GM12865 (cell line): ENCODE data around the gene UAP1L1.

Experiments used
- DNase-seq: peaks from one replicate; pipeline ENCODE4 v3.0.0; 2010; ENCODE audit warnings: low read depth
- H3K4me3 ChIP-seq: 2 replicates; pipeline ENCODE4 v1.5.1; 2011; ENCODE audit warnings: mild to moderate bottlenecking, low read depth, low read length, control low read depth
- TF ChIP-seq, protein P1 (sequence below): IDR thresholded peaks from 2 replicates; pipeline ENCODE4 v1.5.1; 2011; ENCODE audit warnings: low read length, control low read depth, low read depth, inconsistent platforms; ENCODE audit not compliant: insufficient read depth; ENCODE audit errors: missing control alignments

UAP1L1 gene

DNA sequence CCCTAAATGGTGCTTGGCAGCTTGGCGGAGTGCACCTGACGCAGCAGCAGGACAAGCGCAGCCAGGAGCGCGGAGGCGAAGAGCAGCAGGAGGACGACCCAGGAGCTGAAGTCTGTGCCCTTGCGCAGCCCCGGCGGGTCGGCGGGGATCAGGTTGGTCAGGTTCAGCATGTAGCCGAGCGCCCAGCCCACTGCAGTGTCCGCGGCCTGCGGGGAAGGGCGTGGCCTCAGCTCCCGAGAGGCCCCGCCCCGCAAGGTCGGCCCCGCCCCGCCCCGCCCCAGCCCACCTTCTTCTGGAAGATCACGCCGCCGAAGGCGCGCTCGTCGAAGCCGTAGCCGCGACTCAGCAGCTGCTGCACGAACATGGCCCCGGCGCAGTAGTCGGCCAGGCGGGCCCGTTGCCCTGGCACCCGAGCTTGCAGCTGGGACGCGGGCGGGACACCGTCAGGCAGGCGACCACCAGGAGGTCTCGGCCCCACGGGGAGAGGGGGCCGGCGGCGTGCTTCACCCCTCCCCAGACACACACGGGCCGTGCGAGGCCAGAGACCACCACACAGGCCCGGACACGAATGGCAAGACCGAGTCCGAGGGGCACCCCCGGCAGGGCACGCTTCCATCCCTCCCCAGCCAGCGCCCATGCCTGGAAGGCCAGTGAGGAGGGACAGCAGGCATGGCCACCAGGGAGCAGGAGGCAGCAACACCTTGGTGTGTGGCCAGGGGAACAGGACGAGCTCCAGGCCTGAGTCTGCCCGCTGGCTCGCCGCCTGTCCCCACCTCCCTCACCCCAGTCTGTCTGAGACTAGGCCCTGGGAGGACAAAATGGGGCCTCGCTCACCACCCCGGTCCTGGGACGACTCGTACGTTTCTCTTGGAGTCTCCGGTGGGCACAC lies 28.4 kb upstream of the UAP1L1 start:
- DNase-seq, result no peak
- TF ChIP-seq, protein P1, sequence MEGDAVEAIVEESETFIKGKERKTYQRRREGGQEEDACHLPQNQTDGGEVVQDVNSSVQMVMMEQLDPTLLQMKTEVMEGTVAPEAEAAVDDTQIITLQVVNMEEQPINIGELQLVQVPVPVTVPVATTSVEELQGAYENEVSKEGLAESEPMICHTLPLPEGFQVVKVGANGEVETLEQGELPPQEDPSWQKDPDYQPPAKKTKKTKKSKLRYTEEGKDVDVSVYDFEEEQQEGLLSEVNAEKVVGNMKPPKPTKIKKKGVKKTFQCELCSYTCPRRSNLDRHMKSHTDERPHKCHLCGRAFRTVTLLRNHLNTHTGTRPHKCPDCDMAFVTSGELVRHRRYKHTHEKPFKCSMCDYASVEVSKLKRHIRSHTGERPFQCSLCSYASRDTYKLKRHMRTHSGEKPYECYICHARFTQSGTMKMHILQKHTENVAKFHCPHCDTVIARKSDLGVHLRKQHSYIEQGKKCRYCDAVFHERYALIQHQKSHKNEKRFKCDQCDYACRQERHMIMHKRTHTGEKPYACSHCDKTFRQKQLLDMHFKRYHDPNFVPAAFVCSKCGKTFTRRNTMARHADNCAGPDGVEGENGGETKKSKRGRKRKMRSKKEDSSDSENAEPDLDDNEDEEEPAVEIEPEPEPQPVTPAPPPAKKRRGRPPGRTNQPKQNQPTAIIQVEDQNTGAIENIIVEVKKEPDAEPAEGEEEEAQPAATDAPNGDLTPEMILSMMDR, result no peak
- H3K4me3 ChIP-seq, result no peak overlapping the region

DNA sequence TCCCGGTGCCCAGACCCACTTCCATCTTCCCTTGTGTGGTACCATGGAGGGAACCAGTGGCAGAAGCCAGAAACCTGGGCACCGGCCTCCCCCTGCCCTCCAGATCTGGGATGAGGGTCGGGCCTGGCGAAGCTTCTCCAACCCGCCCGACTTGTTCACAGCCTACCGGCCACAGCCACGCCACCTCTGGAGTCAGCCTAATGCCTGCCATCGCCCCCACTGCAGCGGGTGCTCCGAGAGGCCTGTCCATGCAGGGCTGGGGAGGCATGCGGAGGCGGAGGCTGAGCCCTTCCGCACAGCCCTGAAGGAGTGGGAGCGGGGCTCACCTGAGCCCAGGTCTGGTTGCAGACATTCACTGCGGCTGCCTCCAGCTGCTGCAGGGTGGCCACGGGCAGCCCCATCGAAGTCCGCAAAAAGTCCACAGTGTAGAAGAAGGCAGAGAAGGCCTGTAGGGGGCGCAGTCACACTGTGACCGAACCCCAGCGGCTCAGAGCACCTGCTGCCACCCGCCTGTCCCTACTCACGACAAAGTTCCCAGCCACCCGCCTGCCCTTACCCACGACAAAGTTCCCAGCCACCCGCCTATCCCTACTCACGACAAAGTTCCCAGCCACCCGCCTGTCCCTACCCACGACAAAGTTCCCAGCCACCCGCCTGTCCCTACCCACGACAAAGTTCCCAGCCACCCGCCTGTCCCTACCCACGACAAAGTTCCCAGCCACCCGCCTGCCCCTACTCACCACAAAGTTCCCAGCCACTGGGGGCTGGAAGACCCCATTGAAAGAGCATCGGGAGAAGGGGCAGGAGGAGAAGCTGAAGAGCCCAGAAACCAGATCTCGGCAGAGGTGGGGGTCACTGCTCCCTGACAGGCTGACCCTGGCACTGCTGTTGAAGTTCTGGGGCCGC lies 27.5 kb upstream of the UAP1L1 start:
- TF ChIP-seq, protein P1, result peak; percentile 59
- peak; percentile 65 for DNase-seq
- no peak overlapping the region for H3K4me3 ChIP-seq

DNA sequence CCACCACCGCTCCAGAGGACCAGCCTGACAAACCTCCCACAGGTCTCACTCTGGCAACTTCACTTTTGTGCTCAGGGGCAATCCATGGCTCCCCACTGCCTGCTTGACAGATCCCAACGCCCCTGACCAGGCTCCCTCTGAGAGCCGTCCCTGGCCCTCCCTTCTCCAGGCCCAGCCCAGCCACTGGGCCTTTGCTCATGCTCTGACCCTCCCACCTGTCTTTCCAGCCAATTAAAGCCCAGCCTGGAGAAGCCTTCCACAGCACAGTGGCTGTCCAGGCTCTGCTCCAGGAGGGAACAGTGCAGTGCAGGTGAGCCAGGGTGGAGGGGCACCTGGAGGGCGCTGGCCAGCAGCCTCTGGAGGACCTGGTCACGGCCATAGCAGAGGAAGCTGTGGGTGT lies 26.7 kb upstream of the UAP1L1 start:
- H3K4me3 ChIP-seq, result no peak overlapping the region
- TF ChIP-seq, protein P1, result no peak
- DNase-seq, result no peak

DNA sequence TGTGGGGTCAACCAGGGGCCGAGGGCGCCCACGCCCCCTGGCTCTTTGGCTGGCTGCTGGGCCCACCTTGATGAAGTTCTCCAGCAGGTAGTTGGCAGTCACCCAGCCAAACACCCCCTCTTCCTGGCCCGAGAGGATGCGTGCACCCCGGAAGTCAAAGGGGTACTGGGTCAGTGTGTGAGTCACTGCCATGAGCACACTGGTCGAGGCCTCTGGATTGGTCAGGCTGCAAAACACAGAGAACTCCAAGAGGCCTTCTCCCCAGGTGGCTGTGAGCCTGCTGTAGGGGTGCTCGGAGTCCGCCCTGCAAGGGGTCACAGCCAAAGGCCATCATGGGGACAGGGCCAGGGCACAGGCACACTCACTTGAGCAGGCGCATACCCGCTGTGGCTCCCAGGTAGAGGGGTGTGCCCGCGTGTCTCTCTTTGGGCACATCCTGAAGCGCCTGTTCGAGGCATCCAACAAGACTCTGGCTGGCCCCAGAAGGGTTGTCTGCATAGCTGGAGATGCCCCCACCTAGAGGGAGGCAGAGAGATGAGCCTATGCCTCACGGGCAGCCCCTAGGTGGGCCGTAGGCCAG lies 26.1 kb upstream of the UAP1L1 start:
- H3K4me3 ChIP-seq, result no peak overlapping the region
- DNase-seq, result no peak
- TF ChIP-seq, protein P1, result no peak

DNA sequence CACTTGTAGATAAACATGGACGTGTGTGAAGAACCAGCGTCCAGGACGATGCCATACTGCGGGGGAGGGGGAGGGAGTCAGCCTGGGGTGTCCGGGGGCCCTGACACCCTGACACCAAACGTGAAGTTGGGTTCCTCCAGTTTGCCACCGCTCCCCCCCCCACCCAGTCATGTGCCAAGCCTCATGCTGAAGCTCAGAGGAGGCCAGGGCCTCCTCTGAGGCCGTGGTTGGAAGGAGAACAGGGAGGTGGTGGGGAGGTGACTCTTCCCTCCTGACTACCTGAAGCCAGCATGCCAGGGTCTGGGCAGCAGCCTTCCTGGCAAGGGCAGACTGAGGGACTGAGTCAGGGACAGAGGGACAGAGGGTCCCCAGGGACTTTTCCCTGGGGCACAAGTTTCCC lies 25.0 kb upstream of the UAP1L1 start:
- H3K4me3 ChIP-seq, result no peak overlapping the region
- TF ChIP-seq, protein P1, result no peak
- DNase-seq, result no peak

DNA sequence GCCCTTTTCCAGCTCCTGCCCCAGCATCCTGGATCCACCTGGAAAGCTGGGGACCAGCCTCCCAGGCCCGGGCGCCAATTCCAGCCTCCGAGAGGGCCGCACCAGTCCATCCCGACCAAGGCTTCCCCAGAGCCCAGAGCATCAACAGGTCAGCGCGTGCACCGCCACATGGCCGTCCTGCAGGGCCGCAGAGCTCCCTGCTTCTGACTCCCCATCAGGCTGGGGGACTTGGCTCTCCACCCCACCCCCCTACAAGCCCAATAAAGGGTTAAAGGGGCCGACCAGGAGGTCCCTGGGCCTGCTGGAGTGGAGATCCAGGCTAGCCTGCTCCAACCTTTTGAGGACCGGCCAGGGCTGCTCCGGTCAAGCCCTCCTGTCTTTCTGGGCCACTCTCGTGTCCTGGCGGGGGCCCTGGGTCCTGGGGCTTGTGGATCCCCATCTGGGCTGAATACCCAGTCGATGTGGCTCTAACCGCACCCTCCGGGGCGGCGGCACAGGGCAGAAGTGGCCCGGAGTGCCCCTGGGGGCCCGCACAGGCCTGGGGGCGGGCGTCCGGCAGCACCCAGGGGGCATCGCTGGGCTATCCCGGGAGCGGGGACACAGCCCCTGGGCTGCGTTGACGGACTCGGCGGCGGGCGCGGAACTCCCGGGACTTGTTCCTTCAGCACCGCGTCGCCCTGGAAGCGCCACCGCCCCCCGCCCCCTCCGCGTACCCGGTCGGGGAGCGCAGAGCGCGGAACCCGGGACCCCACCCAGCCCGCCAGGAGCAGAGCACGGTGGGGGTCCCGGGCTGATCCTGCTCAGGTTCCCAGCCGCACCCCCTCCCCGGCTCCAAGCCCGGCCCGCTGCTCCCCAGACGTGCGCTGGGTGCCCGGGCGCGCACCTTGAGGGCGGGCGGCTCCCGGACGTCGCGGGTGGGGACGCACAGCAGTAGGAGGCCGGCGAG lies 24.0 kb upstream of the UAP1L1 start:
- no peak for DNase-seq
- H3K4me3 ChIP-seq, result no peak overlapping the region
- TF ChIP-seq, protein P1, result no peak
